B cell (primary cell): ENCODE results near the gene SLIT3. TPM values are rescaled to one million over a fixed set of nuclear protein-coding genes. Genes with fewer than 3 reads are reported as not detected.

ENCODE experiments used
- ATAC-seq: fragments of 200-7000 bp; cut with Tn5 transposase; one replicate; pipeline ENCODE4 v1.10.0; 2021; ENCODE audit warnings: low read depth, mild to moderate bottlenecking, moderate number of reproducible peaks, moderate library complexity
- CTCF ChIA-PET: fragments of 350-600 bp; sonication (Branson Sonifier 250); formaldehyde crosslinking; loops from one replicate; lab custom pipeline; 2021; ENCODE audit warnings: antibody characterized with exemption, inconsistent platforms; lab: Charles Lee
- POLR2A ChIA-PET: fragments of 350-600 bp; sonication (Branson Sonifier 250); formaldehyde crosslinking; loops from one replicate; lab custom pipeline; 2021; ENCODE audit warnings: antibody characterized with exemption; lab: Charles Lee
- DNase-seq: peaks from one replicate; pipeline ENCODE4 v3.0.0; 2013
- H2AFZ ChIP-seq: 2 replicates; pipeline ENCODE4 v1.6.1; 2012; ENCODE audit warnings: mild to moderate bottlenecking, low read depth, low read length; ENCODE audit not compliant: insufficient read depth, poor library complexity, severe bottlenecking
- H3K27ac ChIP-seq, 2 donors: 1 replicate in 1 of 2; 2 replicates in 1 of 2; pipeline ENCODE4 v1.5.1; 2012 to 2013; ENCODE audit warnings: low read length in 2 of 2, mild to moderate bottlenecking in 2 of 2, moderate library complexity in 1 of 2
- H3K27me3 ChIP-seq, 4 experiments: fragments of 200-600 bp in 1 of 4; sonication (generic) in 1 of 4; replicated peaks in 1 of 4; 1 replicate in 2 of 4; 2 replicates in 2 of 4; pipeline versions ENCODE4 v1.6.1 to v1.7.0; 2013 to 2016; ENCODE audit warnings: low read length in 3 of 4, mild to moderate bottlenecking in 2 of 4, mixed read lengths in 1 of 4, moderate library complexity in 1 of 4; ENCODE audit not compliant: insufficient read depth in 4 of 4, control insufficient read depth in 3 of 4; ENCODE audit errors: control extremely low read depth in 1 of 4
- H3K36me3 ChIP-seq, 2 experiments: replicated peaks in 1 of 2; 1 replicate in 1 of 2; 2 replicates in 1 of 2; pipeline versions ENCODE4 v1.6.1 to v1.7.1; 2013; ENCODE audit warnings: low read length in 1 of 2; ENCODE audit not compliant: insufficient read depth in 2 of 2, control insufficient read depth in 1 of 2; ENCODE audit errors: control extremely low read depth in 1 of 2, extremely low read depth in 1 of 2
- H3K4me1 ChIP-seq, 2 donors: fragments of 200-600 bp in 1 of 2; sonication (generic) in 1 of 2; 1 replicate in 1 of 2; 2 replicates in 1 of 2; pipeline versions ENCODE4 v1.5.1 to v1.6.1; 2013 to 2017; ENCODE audit warnings: low read length in 2 of 2; ENCODE audit not compliant: control insufficient read depth in 2 of 2, insufficient read depth in 2 of 2
- H3K4me2 ChIP-seq: replicated peaks from 2 replicates; pipeline ENCODE3; 2012; ENCODE audit warnings: mild to moderate bottlenecking, low read depth, low read length; ENCODE audit not compliant: poor library complexity, severe bottlenecking
- H3K4me3 ChIP-seq, 5 experiments: fragments of 200-600 bp in 1 of 5; sonication (generic) in 1 of 5; 1 replicate in 3 of 5; 2 replicates in 2 of 5; pipeline versions ENCODE4 v1.5.1 to v1.7.0; 2011 to 2016; ENCODE audit warnings: low read length in 4 of 5, mild to moderate bottlenecking in 4 of 5, low read depth in 2 of 5, control low read depth in 1 of 5, moderate library complexity in 1 of 5; ENCODE audit not compliant: insufficient read depth in 1 of 5; ENCODE audit errors: control extremely low read depth in 1 of 5, extremely low read depth in 1 of 5
- H3K79me2 ChIP-seq: fragments of 200-600 bp; sonication (generic); one replicate; pipeline ENCODE4 v1.6.0; 2016; ENCODE audit warnings: low read length; ENCODE audit not compliant: control insufficient read depth, insufficient read depth
- H3K9ac ChIP-seq: fragments of 200-600 bp; sonication (generic); 2 replicates; pipeline ENCODE4 v1.6.1; 2017; ENCODE audit warnings: mild to moderate bottlenecking, low read length, moderate library complexity
- H3K9me3 ChIP-seq, 3 donors: one replicate each; pipeline versions ENCODE4 v1.6.1 to v1.7.1; 2013; ENCODE audit warnings: low read length in 2 of 3; ENCODE audit not compliant: control insufficient read depth in 2 of 3, insufficient read depth in 1 of 3; ENCODE audit errors: control extremely low read depth in 1 of 3
- H4K20me1 ChIP-seq: 2 replicates; pipeline ENCODE4 v1.6.0; 2012; ENCODE audit warnings: mild to moderate bottlenecking, low read length; ENCODE audit not compliant: insufficient read depth, control insufficient read depth, poor library complexity, severe bottlenecking
- H3K27ac Mint-ChIP-seq: one replicate; pipeline ENCODE4 v1.8.0; 2021; ENCODE audit warnings: mixed read lengths
- H3K27me3 Mint-ChIP-seq: one replicate; pipeline ENCODE4 v1.8.0; 2021; ENCODE audit warnings: mixed read lengths
- H3K4me1 Mint-ChIP-seq: one replicate; pipeline ENCODE4 v1.8.0; 2021; ENCODE audit warnings: mixed read lengths
- H3K4me3 Mint-ChIP-seq: one replicate; pipeline ENCODE4 v1.8.0; 2021; ENCODE audit warnings: mixed read lengths
- H3K9me3 Mint-ChIP-seq: one replicate; pipeline ENCODE4 v1.8.0; 2022; ENCODE audit warnings: mixed read lengths; ENCODE audit not compliant: insufficient read depth
- CTCF ChIP-seq: fragments of 200-600 bp; IDR thresholded peaks from one replicate; pipeline ENCODE4 v1.8.0; 2022; ENCODE audit warnings: antibody characterized with exemption, mild to moderate bottlenecking
- EZH2 ChIP-seq: IDR thresholded peaks from 2 replicates; pipeline ENCODE4 v1.6.1; 2012; ENCODE audit warnings: borderline replicate concordance, low read depth, mild to moderate bottlenecking, moderate library complexity, low read length; ENCODE audit not compliant: insufficient read depth, poor library complexity, severe bottlenecking
- WGBS: methylation state at CpG from one replicate; pipeline ENCODE4 v1.1.5; 2013; ENCODE audit warnings: missing lambda C conversion rate; ENCODE audit not compliant: insufficient coverage; 5-methylcytosine and 5-hydroxymethylcytosine counted together
- intact Hi-C: fragments of 100-400 bp; cut with micrococcal nuclease; formaldehyde crosslinking; loops from one replicate; pipeline ENCODE4 v1.10.0; 2022
- polyA plus RNA-seq: library from polyadenylated mRNA; depleted of rRNA; stranded (reverse); fragments of >200 nt; gene quantifications from 2 replicates; pipeline ENCODE4 v1.2.3, GENCODE V29; 2012
- total RNA-seq, 2 donors: library from RNA; stranded (reverse); fragments of 120-200 nt in 1 of 2; gene quantifications; 1 replicate in 1 of 2; 2 replicates in 1 of 2; pipeline versions ENCODE4 v1.2.3 to v1.2.4, GENCODE V29; 2013 to 2022

Gene SLIT3
- total and polyA plus RNA-seq, 2 donors (not counting 1 experiment from before 2014, with no cell fraction given) = not detected

GRCh38 chr5:168995024-168995423, 305.9 kb downstream of the SLIT3 start:
- Histone ChIP-seq H3K27me3 (no peaks in the 10 kb centered on the region), H3K4me2 (no peak overlapping the region), H3K9ac (no peak overlapping the region), H3K9me3 (no peaks in the 10 kb centered on the region), H3K4me1 (no peaks in the 10 kb centered on the region), H3K79me2 (no peaks in the 10 kb centered on the region), H4K20me1 (no peaks in the 10 kb centered on the region), H3K4me3 (no peak overlapping the region), H2AFZ (no peak overlapping the region), H3K27ac (no peak overlapping the region), H3K36me3 (no peaks in the 10 kb centered on the region)
- intact Hi-C loops = no loop called here
- no peak overlapping the region for H3K27ac Mint-ChIP-seq
- H3K4me3 Mint-ChIP-seq = no peak overlapping the region
- WGBS = no CpG with 5 or more reads among the region's 3 CpGs
- POLR2A ChIA-PET = no interaction called here
- H3K9me3 Mint-ChIP-seq = no peaks in the 10 kb centered on the region
- CTCF ChIA-PET = interaction anchor here (1.7 kb wide), 1 partner anchor 10 kb away, joined by 5 read pairs; no protein-coding TSS in a partner anchor
- no peak for DNase-seq
- no peak for TF ChIP-seq EZH2
- no peak for TF ChIP-seq CTCF
- ATAC-seq = no peak
- no peaks in the 10 kb centered on the region for H3K27me3 Mint-ChIP-seq
- H3K4me1 Mint-ChIP-seq = no peaks in the 10 kb centered on the region

GRCh38 chr5:168992687-168993086, 308.3 kb downstream of the SLIT3 start:
- no peaks in the 10 kb centered on the region for H3K79me2 ChIP-seq
- no peak overlapping the region for H2AFZ ChIP-seq
- H3K27ac ChIP-seq = no peak overlapping the region
- Mint-ChIP-seq H3K9me3 (no peaks in the 10 kb centered on the region), H3K27me3 (peaks cover 5% of the 10 kb centered on the region), H3K27ac (no peak overlapping the region), H3K4me3 (no peak overlapping the region), H3K4me1 (peaks cover 2% of the 10 kb centered on the region)
- H3K9ac ChIP-seq = no peak overlapping the region
- H3K4me1 ChIP-seq = no peaks in the 10 kb centered on the region
- no peak overlapping the region for H3K4me2 ChIP-seq
- intact Hi-C loops = no loop called here
- no peak for TF ChIP-seq EZH2
- TF ChIP-seq CTCF = no peak
- H3K4me3 ChIP-seq = no peak overlapping the region
- peaks cover 0 to 7% (median 3%) of the 10 kb centered on the region in 4 experiments for H3K27me3 ChIP-seq
- no peak for ATAC-seq
- ChIA-PET POLR2A (no interaction called here), CTCF (no interaction called here)
- H3K36me3 ChIP-seq = no peaks in the 10 kb centered on the region
- H4K20me1 ChIP-seq = no peaks in the 10 kb centered on the region
- H3K9me3 ChIP-seq = no peaks in the 10 kb centered on the region
- WGBS = 66% methylated on average over 7 of the region's 11 CpGs
- DNase-seq = no peak
